NK-92 (cell line): ENCODE data around the gene SS18.
"Not testable (repeated sequence)": the region's sequence is repeated elsewhere in the genome, so short reads cannot be mapped to it uniquely, and the experiment has no call there.

Experiments used
- DNase-seq: peaks from one replicate; lab custom pipeline; 2025; ENCODE audit not compliant: unreplicated experiment; lab: John Stamatoyannopoulos, UW

SS18 gene

GRCh38 chr18:26090130-26091046 lies at the start of gene SS18:
SS18 (minus strand) TSS chr18:26090613; CDS start chr18:26090569, 44 bp downstream.
- no peak for DNase-seq

- no peak for DNase-seq
Observed at GRCh38 chr18:26135548-26135947, 45.1 kb upstream of the SS18 start.

- no peak for DNase-seq
Observed at GRCh38 chr18:26134107-26134506, 43.7 kb upstream of the SS18 start.

DNA sequence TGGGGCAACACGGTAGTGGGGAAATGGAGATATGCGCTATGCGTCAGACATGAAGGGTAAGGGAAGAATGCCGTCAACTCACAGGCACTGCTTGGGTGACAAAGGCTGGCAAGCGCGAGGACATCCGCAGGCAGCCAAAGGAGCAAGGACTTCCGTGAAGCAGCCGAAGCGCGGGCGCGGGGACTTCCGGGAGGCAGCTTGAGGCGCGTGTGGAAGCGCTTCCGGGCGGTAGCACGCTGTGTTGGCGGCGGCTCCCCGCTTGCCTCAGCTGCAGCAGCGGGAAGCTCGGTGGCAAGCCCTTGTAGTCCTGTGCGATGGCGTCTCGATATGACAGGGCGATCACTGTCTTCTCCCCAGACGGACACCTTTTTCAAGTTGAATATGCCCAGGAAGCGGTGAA lies 43.2 kb upstream of the SS18 start, which contains the start of gene PSMA8:
Gene PSMA8, plus strand, starts transcription at position 218 of the 400 bp plus-strand sequence. Its CDS starts 97 bp downstream, at position 315.
- no peak for DNase-seq

DNA sequence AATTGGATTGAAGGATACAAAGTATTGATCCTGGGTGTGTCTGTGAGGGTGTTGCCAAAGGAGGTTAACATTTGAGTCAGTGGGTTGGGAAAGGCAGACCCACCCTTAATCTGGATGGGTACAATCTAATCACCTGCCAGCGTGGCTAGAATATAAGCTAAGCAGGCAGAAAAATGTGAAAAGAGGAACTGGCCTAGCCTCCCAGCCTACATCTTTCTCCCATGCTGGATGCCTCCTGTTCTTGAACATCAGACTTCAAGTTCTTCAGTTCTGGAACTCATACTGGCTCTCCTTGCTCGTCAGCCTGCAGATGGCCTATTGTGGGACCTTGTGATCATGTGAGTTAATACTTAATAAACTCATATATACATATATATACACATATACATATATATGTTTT lies 37.8 kb upstream of the SS18 start:
- not testable (repeated sequence) for DNase-seq

DNA sequence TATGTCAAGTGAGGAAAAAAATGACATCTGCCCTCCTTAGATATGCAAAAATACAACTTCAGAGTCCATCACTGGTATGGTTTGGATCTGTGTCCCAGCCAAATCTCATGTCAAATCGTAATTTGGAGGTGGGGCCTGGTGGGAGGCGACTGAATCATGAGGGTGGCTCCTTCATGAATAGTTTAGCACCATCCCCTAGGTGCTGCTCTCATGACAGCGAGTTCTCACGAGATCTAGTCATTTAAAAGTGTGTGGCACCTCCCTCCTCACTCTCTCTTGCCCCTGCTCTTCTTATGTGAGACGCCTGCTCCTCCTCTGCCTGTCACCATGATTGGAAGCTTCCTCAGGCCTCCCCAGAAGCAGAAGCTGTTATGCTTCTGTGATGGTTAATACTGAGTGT lies 37.4 kb upstream of the SS18 start:
- DNase-seq: no peak

- DNase-seq: not testable (repeated sequence)
Observed at GRCh38 chr18:26121994-26122393, 31.6 kb upstream of the SS18 start.

GRCh38 chr18:26121476-26121875 lies 31.1 kb upstream of the SS18 start:
- DNase-seq: no peak

DNA sequence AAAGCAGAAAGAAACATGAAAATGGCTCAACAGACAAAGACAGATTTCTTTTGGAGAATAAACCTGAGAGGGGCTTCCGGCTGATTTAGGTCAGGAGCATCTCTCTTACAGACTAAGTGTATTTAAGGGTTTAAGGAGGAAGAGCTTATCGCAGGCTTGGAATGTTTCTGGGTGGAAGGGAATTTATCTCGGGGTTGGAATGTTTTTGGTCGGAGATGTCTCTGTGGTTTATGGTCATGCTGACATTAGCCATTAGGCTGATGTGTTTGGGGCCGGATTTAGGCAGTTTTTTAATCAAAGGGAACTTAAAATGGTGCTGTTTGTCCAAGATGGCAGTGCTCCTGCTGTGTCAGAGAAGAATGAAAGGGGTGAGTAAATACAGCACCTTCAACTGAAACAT lies 28.8 kb upstream of the SS18 start:
- DNase-seq: no peak

DNA sequence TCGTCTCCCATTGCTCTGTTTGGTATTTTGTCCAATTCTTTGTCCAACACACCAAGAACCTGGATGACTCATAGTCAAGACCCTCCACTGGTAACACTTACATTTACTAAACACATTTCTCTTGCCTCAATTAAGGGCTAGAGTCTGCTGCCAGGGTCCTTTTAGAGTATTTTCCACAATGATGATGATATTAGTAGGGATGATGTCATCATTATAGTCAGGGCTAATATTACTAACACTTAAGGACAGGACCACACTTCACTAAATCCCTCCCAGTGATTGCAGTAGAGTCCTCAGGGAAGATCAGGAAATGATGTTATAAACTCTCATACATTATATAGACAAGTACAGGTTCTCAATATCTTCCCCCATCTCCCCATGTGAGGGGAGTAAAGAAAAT lies 13.6 kb upstream of the SS18 start:
- DNase-seq: no peak

- no peak for DNase-seq
Observed at GRCh38 chr18:26103579-26103978, 13.2 kb upstream of the SS18 start.

DNA sequence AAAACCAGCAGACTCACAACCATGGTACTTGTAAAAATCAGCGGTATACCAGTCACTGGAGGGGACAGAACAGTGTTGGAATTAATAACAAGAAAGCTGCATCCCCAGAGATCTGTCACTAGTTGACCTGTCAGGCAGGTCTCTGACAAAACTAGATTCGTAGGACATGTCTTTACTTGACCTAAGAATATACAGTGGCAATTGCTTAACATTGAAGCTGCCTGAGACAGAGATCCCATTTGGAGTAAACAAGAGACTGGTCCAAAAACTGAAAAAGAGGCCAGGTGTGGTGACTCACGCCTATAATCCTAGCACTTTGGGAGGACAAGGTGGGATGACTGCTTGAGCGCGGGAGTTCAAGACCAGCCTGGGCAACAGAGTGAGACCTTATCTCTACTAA lies 7.2 kb upstream of the SS18 start:
- DNase-seq: no peak

GRCh38 chr18:26096852-26097251 lies 6.4 kb upstream of the SS18 start:
- DNase-seq: no peak

- no peak for DNase-seq
Observed at GRCh38 chr18:26091047-26091630, 726 bp upstream of the SS18 start.

DNA sequence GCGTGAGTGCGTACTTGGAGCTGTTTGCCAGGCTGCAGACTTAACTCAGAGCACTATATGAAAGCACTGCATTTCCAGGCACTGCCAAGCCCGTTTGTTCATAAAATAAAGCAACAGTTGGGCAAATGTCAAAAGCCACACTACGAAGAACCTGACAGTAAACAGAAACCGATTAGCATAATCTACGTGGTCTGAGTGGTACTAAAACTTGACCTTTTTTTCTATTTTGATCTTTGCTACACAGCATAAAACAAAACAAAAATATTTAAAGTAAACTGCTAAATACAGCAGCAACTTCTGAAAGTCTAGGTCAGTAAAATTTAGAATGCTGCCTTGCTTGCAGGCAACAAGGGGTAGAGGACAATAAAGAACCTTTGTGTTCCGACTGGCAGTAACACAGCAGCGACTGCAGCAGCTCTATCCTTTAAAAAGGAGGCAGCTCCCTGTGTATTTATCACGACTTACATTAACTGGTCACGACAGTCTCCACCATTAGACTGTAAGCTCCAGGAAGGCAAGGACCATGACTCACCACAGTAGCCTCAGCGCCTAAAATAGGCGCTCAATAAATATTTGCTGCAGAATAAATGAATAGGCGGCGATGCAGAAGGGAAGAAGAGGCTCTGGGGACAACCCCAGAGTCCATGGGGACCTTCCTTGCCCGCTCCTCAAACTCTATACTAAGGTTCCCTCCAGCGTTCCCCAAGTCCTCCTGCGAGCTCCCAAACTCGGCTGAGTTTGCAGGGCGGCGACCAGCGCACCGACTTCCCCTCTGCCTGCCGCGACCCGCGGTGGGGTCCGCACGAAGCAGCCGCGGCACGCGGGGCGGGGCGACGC lies 902 bp downstream of the SS18 start:
- DNase-seq: no peak

DNA sequence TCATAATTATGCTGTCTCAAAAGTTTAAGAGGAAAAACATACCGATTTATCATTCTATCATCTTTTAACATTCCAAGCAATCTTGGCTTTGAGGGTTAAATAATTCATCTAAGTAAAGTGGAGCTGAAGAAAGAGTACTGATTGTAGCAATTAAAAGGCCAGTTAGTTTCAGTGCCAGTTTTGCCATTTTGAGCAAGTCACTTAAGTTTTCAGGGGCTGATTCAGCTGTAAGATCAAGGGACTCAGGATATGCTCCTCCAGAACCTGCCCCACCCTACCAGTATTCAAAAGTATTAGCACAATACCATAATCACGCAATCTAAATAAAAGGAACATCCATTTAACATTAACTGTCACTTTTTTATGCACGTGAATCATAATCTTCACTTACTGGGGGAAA lies 1.9 kb downstream of the SS18 start:
- DNase-seq: no peak

- no peak for DNase-seq
Observed at GRCh38 chr18:26086959-26087358, 3.5 kb downstream of the SS18 start.

GRCh38 chr18:26085056-26085455 lies 5.4 kb downstream of the SS18 start:
- DNase-seq: no peak

GRCh38 chr18:26083099-26083498 lies 7.3 kb downstream of the SS18 start:
- no peak for DNase-seq

DNA sequence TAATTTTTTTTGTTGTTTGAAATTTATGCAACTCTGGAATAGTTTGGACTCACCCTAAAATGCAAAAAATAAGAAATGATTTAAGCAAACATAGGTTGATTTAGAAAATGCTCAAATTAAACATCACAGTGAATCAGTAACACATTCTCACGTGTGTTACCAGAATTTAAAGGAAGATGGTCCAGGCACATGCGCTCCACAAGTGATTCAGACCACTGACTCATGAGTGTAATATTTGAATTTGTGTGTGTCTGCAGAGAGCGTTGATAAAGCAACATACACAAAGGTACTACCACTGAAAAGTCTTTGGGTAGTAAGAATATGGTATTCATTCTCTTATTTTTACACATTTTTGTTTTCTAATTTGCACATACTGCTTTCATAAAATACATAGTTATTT lies 7.9 kb downstream of the SS18 start:
- DNase-seq: no peak

- DNase-seq: no peak
Observed at GRCh38 chr18:26074246-26074645, 16.2 kb downstream of the SS18 start.

DNA sequence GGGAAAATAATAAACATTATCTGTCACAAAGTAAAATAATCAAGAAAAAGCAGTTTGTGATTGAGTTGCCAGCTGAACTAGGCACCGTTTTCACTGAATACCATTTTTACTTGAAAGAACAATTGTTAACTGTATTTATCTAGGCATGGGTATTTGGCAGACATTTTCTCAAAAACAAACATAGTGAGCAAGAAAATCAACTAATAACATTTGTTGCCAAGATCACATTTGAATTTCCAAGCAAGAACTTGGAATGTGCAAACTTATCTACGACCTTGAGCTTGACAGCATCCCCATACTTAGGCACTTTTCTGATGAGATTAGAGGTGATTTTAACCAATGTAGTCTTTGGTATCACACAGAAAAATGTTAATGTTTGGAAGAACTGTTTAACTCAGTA lies 16.7 kb downstream of the SS18 start:
- no peak for DNase-seq
